ENCODE results near the gene UBE3C.

Gene UBE3C

DNA sequence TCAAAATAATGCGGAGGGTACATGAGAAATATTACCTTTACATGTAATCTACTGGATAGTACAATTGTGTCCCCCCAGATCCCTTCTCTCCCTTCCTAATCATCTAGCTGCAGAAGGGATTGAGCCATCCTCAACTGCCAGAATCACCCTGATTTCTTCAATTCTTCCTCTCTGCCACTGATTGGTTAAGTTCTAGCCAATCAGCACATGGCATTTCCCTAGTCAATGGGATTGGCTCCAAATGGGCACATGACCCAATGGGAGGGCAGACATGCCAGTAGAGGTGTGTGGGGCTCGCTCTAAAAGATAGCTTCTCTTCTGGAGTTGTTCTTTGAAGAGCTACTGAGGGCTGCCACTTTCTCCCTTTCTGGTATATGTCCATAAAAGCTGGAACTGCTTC lies 20.9 kb upstream of the UBE3C start:
- CTCF ChIA-PET: no interaction called here
- DNase-seq (ENCODE audit: extremely low spot score): no peak
- POLR2A ChIA-PET: interaction anchor here (1.1 kb wide), 1 partner anchor 21 kb away, joined by 3 read pairs; the partner anchor contains the start of gene UBE3C
- TF ChIP-seq L3MBTL2 (conservative IDR thresholded peaks at IDR 0.05) (no peak), ARNT (IDR thresholded peaks at IDR 0.05) (no peak), SP1 (IDR thresholded peaks at IDR 0.05) (no peak), CTBP1 (IDR thresholded peaks at IDR 0.05; ENCODE audit: borderline replicate concordance) (no peak)
- TF ChIP-seq, protein P1, sequence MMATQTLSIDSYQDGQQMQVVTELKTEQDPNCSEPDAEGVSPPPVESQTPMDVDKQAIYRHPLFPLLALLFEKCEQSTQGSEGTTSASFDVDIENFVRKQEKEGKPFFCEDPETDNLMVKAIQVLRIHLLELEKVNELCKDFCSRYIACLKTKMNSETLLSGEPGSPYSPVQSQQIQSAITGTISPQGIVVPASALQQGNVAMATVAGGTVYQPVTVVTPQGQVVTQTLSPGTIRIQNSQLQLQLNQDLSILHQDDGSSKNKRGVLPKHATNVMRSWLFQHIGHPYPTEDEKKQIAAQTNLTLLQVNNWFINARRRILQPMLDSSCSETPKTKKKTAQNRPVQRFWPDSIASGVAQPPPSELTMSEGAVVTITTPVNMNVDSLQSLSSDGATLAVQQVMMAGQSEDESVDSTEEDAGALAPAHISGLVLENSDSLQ (IDR thresholded peaks at IDR 0.05): no peak

DNA sequence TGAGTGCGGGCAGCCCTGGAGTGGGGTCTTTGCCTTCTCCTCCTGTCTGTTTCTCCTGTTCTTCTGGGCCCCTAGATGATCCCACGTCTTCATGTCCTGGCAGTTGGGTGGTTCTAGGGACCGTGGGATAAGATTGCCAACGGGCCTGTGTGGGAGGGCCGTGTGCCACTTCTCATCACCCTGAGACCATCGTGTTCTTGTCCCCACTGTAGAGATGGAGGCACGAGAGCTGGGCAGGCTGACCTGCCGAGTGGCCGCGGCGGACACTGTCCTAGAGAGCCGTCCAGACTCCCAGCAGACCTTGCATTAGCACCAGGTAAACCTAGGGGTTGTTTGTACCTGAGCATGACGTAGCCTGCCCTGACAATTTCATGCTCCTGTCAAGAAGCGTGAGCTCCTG lies 18.5 kb upstream of the UBE3C start:
- DNase-seq (ENCODE audit: extremely low spot score): no peak
- POLR2A ChIA-PET: no interaction called here
- CTCF ChIA-PET: interaction anchor here (0.7 kb wide), 1 partner anchor 71 kb away, joined by 3 read pairs; no protein-coding TSS in a partner anchor
- no peak for TF ChIP-seq ELF4 (IDR thresholded peaks at IDR 0.05)
- TF ChIP-seq TARDBP (IDR thresholded peaks at IDR 0.05): no peak
- no peak for TF ChIP-seq FOXK2 (IDR thresholded peaks at IDR 0.05)
- no peak for TF ChIP-seq LEF1 (IDR thresholded peaks at IDR 0.05; ENCODE audit: borderline replicate concordance)
- TF ChIP-seq FOXA1 (IDR thresholded peaks at IDR 0.05): no peak

DNA sequence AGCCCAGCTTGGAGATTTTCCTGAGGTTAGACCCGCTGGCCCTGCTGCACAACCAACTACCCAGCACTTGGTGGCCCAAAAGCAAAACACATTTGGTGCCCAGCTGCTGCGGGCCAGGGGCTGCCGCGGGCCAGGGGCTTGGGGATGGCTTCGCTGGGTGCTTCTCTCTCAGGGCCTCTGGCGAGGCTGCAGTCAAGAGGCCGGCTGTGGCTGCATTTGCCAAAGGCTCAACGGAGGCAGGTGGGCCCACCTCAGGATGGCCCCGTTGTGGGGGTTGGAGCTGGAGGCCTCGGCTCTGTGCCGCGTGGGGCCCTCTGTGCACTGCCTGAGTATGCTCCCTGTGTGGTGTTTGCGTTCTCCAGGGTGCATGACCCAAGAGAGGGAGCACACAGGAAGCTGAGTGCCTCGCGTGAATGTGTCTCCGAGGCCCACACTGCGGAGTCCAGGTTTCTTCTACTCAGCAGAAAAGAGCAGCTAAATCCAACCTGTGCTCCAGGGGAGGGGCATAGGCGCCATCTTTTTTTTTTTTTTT lies 17.5 kb upstream of the UBE3C start:
- CTCF ChIA-PET: interaction anchor here (0.7 kb wide), 1 partner anchor 70 kb away, joined by 3 read pairs; no protein-coding TSS in a partner anchor
- no peak for TF ChIP-seq L3MBTL2 (conservative IDR thresholded peaks at IDR 0.05)
- POLR2A ChIA-PET: interaction anchor here (1.0 kb wide), 1 partner anchor 16 kb away, joined by 3 read pairs; no protein-coding TSS in a partner anchor

DNA sequence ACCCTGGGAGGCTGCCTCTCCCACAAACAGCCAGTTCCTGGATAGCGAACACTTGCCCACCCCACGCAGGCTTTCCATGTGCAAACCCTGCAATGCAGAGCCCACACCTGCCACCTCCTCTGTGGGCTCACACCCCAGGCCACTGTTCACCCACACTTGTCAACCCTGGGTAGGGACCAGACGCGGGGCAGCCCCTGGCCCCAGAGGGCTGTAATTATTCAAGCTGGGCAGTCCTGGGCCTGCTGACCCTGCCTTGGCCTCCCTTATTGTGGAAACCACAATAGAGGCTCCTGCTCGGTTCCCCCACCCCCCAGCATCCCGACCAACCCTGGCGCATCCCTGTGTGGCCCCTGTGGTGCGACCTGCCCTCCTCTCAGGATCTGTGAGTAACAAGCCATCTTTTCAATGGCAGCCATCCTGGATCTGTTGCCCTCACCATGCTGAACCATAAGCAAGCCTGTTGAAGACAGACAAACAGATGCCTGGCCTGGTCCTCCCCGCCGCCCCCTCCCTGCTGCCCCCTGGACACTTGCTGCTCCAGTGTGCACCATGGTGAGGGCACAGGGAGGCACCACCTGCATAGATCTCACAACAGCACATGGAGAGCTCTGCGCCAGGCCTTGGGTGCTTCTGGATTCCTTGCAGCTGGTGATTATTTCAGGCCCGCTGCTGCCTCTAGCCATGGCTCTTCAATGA lies 15.8 kb upstream of the UBE3C start:
- ChIA-PET CTCF (no interaction called here), POLR2A (no interaction called here)
- TF ChIP-seq ELF4 (IDR thresholded peaks at IDR 0.05) (no peak), LEF1 (IDR thresholded peaks at IDR 0.05; ENCODE audit: borderline replicate concordance) (no peak), BHLHE40 (IDR thresholded peaks at IDR 0.05; ENCODE audit: borderline replicate concordance) (no peak), CTBP1 (IDR thresholded peaks at IDR 0.05; ENCODE audit: borderline replicate concordance) (no peak), NFRKB (IDR thresholded peaks at IDR 0.05) (no peak), SUZ12 (IDR thresholded peaks at IDR 0.05) (no peak), TARDBP (IDR thresholded peaks at IDR 0.05) (no peak), ARNT (IDR thresholded peaks at IDR 0.05) (no peak), L3MBTL2 (conservative IDR thresholded peaks at IDR 0.05) (no peak), FOXM1 (IDR thresholded peaks at IDR 0.05; ENCODE audit: borderline replicate concordance) (no peak), ZNF384 (IDR thresholded peaks at IDR 0.05) (no peak), HDGF (IDR thresholded peaks at IDR 0.05; ENCODE audit: borderline replicate concordance) (no peak), FOXK2 (IDR thresholded peaks at IDR 0.05) (no peak), FOXA1 (IDR thresholded peaks at IDR 0.05) (no peak)
- TF ChIP-seq, protein P1 (IDR thresholded peaks at IDR 0.05): no peak
- no peak for DNase-seq (ENCODE audit: extremely low spot score)

More for the DNA sequence above, 17.5 kb upstream of the UBE3C start:
- DNase-seq (ENCODE audit: extremely low spot score): no peak

DNA sequence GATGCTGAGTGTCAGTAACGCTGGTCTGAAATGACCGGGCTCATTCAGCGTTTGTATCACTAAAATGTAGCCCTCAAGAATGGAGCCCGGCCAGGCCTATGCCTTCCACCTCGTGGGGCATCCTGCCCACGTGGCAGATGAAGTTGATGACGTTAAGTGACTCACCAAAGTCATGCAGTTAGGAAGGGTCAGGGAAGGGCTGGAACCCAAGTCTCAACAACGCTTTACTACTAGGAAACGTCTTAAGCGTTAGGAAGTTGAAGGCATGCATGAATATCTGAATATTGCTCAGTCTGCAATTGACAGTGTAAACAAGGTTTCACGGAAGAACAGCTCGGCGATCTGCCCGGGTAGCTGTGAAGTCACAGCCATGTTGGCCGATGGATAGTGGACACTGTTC lies 14.0 kb upstream of the UBE3C start:
- ChIA-PET CTCF (no interaction called here), POLR2A (no interaction called here)
- TF ChIP-seq FOXM1 (IDR thresholded peaks at IDR 0.05; ENCODE audit: borderline replicate concordance) (no peak), BHLHE40 (IDR thresholded peaks at IDR 0.05; ENCODE audit: borderline replicate concordance) (no peak), L3MBTL2 (conservative IDR thresholded peaks at IDR 0.05) (no peak), SUZ12 (IDR thresholded peaks at IDR 0.05) (no peak), FOXA1 (IDR thresholded peaks at IDR 0.05) (no peak), LEF1 (IDR thresholded peaks at IDR 0.05; ENCODE audit: borderline replicate concordance) (no peak), CTBP1 (IDR thresholded peaks at IDR 0.05; ENCODE audit: borderline replicate concordance) (no peak), FOXK2 (IDR thresholded peaks at IDR 0.05) (no peak), ARNT (IDR thresholded peaks at IDR 0.05) (no peak), ZNF384 (IDR thresholded peaks at IDR 0.05) (no peak), SP1 (IDR thresholded peaks at IDR 0.05) (no peak), NFRKB (IDR thresholded peaks at IDR 0.05) (no peak), HDGF (IDR thresholded peaks at IDR 0.05; ENCODE audit: borderline replicate concordance) (no peak)
- TF ChIP-seq, protein P1 (IDR thresholded peaks at IDR 0.05): no peak
- no peak for DNase-seq (ENCODE audit: extremely low spot score)

DNA sequence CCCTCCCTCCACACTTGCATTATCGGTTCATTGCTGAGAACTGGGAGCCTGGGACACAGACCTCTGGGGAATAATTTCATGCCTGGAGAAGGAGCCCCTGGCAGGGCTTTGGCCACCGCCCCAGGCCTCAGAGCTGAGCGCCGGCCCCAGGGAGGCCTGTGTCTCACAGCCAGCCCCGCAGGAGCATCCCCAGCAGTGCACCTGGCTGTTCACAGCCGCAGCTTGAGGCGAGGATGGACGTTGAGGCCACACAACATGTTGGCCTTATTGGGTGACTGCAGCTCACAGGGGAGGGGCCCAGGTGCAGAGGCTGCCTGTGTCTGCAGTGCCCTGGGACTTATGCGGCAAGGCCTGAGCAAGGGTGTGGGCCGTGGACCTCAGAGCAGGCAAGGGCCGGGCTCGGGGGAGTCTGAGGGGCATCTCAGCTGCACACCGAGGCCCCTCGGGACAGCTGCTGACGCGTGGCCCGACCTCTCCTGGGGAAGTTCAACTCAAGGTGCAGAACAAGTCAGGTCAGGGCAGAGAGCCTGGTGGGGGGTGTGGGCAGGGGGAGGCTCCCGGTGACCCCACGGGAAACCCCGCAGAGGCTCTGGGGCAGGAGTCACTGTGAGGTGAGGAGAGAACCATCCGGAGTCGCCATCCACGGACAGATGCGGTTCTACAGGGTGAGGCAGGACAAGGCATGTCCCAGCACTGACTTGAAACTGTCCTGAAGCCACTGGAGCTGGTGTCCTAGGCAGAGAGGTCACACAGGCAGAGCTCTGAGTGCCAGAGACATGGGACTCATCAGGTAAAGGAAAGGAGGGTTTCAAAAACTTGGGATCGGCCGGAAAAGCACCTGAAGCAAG lies 13.1 kb upstream of the UBE3C start:
- ChIA-PET POLR2A (interaction anchor here (1.5 kb wide), 1 partner anchor 85 kb away, joined by 3 read pairs; no protein-coding TSS in a partner anchor), CTCF (interaction anchor here (0.7 kb wide), 1 partner anchor 9 kb away, joined by 5 read pairs; no protein-coding TSS in a partner anchor)
- DNase-seq (ENCODE audit: extremely low spot score): no peak
- no peak for TF ChIP-seq ZNF384 (IDR thresholded peaks at IDR 0.05)
- TF ChIP-seq ARNT (IDR thresholded peaks at IDR 0.05): no peak
- no peak for TF ChIP-seq FOXK2 (IDR thresholded peaks at IDR 0.05)
- no peak for TF ChIP-seq BHLHE40 (IDR thresholded peaks at IDR 0.05; ENCODE audit: borderline replicate concordance)
- no peak for TF ChIP-seq TARDBP (IDR thresholded peaks at IDR 0.05)
- no peak for TF ChIP-seq LEF1 (IDR thresholded peaks at IDR 0.05; ENCODE audit: borderline replicate concordance)
- no peak for TF ChIP-seq FOXM1 (IDR thresholded peaks at IDR 0.05; ENCODE audit: borderline replicate concordance)
- no peak for TF ChIP-seq SP1 (IDR thresholded peaks at IDR 0.05)
- no peak for TF ChIP-seq SUZ12 (IDR thresholded peaks at IDR 0.05)

All from HEK293T (cell line).